GM12865 (cell line): ENCODE measurements around the gene FMN1.
A peak's percentile ranks its signal among the peaks of the same experiment; 100 is the strongest.

Experiments
- DNase-seq: peaks from one replicate; pipeline ENCODE4 v3.0.0; 2010; ENCODE audit warnings: low read depth
- H3K4me3 ChIP-seq: 2 replicates; pipeline ENCODE4 v1.5.1; 2011; ENCODE audit warnings: mild to moderate bottlenecking, low read depth, low read length, control low read depth
- TF ChIP-seq, protein P1 (sequence below): IDR thresholded peaks from 2 replicates; pipeline ENCODE4 v1.5.1; 2011; ENCODE audit warnings: low read length, control low read depth, low read depth, inconsistent platforms; ENCODE audit not compliant: insufficient read depth; ENCODE audit errors: missing control alignments

FMN1 gene

DNA sequence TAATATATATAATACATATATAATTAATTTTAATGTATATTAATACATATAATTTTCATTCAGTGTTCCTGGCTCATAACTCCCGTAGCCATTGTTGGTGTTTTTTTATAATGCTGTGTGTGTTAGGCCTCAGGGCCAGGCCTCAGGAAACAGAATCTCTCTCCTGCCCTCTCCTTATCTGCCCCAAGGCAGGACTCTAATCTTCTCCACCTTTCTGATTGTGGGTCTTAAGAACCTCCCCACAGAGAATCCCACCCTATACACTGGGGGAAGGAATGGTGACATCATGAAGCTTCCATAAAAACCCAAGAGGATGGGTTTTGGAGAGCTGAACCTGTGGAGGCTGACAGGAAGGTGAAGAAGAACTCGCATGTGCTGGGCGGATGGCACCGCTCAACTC is 4.0 kb upstream of the FMN1 start:
- H3K4me3 ChIP-seq, result no peak overlapping the region
- no peak for DNase-seq
- TF ChIP-seq, protein P1, sequence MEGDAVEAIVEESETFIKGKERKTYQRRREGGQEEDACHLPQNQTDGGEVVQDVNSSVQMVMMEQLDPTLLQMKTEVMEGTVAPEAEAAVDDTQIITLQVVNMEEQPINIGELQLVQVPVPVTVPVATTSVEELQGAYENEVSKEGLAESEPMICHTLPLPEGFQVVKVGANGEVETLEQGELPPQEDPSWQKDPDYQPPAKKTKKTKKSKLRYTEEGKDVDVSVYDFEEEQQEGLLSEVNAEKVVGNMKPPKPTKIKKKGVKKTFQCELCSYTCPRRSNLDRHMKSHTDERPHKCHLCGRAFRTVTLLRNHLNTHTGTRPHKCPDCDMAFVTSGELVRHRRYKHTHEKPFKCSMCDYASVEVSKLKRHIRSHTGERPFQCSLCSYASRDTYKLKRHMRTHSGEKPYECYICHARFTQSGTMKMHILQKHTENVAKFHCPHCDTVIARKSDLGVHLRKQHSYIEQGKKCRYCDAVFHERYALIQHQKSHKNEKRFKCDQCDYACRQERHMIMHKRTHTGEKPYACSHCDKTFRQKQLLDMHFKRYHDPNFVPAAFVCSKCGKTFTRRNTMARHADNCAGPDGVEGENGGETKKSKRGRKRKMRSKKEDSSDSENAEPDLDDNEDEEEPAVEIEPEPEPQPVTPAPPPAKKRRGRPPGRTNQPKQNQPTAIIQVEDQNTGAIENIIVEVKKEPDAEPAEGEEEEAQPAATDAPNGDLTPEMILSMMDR, result no peak

DNA sequence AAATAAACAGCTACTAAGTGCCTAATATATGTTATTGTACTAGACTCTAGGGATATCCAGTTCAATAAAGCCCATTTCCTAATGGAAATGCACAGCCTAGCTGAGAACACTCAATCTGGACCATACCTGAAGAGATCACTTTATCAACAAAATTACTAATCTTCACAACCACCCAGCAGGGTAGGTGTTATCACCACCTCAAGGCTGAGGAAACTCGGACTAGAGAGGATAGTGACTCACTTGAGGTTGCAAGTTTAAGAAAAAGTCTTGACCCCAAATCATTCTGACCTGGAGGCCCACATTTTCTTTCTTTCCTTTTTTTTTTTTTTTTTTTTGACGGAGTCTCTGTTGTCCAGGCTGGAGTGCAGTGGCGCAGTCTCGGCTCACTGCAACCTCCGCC is 3.1 kb upstream of the FMN1 start:
- no peak overlapping the region for H3K4me3 ChIP-seq
- DNase-seq, result no peak
- TF ChIP-seq, protein P1, result no peak

DNA sequence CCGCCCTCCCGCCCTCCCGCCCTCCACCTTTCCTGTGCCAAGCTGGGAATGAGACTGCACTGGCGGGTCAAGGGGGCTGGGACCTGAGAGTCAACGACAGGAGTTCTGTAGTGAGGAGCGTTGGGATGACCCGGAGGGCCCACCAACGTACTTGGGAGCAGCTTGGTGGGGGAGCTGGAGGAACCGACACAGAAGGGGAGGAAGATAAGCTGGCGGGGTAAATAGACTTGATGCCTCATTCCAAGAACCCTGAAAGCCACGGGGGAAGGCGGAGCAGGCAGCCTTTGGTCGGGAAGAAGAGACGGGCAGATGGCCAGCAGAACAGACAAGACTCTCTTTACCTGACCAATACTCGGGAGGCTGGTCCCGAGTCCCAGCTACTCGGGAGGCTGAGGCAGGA is 277 bp downstream of the FMN1 start:
- H3K4me3 ChIP-seq, result no peak overlapping the region; the same call in 1 of the 2 replicates
- no peak for DNase-seq
- TF ChIP-seq, protein P1, result no peak

DNA sequence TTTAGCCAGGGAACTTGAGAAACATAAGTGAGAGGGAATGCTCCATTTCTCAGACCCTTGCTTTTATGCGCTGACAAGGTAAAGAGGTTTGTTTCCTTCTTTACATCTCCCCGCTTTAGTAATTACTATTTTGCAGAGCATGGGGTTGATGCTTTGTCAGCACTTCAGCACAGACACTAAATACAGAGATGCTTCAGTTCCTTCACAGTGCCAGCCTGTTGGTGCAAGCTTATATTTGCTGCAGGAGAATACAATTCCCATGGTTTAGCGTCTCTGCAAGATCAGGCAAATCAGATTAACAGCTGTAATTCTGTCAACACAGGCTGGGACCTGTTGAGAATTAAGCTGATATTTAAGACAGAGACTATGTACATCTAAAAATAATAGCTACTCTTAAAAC is 2.9 kb downstream of the FMN1 start:
- no peak overlapping the region for H3K4me3 ChIP-seq
- no peak for DNase-seq
- TF ChIP-seq, protein P1, result no peak

DNA sequence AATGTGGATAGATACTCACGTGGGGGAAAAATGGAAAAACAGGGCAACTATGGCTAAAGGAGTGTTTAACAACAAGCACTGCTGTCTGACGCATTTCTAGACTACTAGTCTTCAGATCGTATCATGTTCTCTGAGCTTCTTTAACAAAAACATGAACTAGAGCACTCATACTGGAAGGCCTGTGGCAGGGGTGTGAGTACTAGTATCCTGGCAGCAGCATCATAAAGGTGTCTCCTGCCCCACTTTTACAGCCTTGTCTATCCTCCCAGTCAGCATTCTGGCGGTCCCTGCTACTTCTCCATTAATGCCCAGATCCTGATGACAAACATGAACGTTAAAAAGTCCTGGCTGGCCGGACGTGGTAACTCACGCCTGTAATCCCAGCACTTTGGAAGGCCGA is 4.0 kb downstream of the FMN1 start:
- no peak overlapping the region for H3K4me3 ChIP-seq
- TF ChIP-seq, protein P1, result no peak
- DNase-seq, result peak; percentile 8

DNA sequence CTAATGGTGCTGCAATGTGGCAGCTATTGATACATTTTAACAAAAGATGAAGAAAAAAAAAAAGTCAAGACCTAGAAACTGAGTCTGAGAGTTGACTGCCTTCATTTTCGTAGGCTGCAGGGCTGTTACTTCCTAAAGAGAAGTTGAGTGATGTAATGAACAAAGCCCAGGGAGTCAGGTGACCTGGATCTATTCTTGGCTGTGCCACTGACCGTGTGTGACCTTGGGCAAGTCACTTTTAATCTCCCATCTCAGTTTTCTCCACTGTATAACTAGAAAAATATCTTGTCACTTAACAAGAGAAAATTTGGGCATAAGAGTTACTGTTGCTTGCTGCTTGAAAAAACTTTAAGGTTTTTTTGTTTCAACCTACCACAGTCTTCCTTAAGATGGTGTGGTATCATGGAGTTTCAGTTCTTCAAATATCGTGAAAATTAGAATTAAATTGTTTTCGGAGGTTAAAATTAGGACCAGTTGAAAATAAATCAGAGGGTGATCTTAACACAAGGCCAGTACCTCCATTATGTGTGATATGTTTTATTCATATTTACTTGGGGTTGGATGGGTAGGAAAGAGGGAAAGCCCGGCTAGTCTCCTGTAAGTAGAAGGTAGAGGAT is 5.8 kb downstream of the FMN1 start:
- H3K4me3 ChIP-seq, result no peak overlapping the region
- TF ChIP-seq, protein P1, result no peak
- DNase-seq, result peak; percentile 33

DNA sequence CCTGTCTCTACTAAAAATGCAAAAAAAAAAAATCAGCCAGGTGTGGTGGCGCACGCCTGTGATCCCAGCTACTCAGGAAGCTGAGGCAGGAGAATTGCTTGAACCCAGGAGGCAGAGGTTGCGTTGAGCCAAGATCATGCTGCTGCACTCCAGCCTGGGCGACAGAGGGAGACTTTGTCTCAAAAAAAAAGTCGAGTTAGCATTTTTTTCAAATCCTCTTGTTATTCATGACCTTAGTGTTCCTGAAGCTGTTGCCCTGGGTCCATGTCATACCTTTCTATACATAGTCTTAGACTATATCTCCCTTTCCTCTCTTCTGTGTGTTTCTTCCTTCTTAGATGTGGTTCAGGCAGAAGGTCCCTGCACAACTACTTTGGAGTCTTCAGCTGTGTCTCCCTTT is 6.4 kb downstream of the FMN1 start:
- no peak overlapping the region for H3K4me3 ChIP-seq
- no peak for DNase-seq
- TF ChIP-seq, protein P1, result no peak
